ENCODE results near the gene GANAB. TPM values are rescaled to one million over a fixed set of nuclear protein-coding genes. Genes with fewer than 3 reads are reported as not detected.

Gene GANAB
- total and polyA plus RNA-seq, 2 of the 13 experiments (the other 11 are each of a cell fraction or from before 2014, with no cell fraction given): 99.5 to 234 TPM

DNA sequence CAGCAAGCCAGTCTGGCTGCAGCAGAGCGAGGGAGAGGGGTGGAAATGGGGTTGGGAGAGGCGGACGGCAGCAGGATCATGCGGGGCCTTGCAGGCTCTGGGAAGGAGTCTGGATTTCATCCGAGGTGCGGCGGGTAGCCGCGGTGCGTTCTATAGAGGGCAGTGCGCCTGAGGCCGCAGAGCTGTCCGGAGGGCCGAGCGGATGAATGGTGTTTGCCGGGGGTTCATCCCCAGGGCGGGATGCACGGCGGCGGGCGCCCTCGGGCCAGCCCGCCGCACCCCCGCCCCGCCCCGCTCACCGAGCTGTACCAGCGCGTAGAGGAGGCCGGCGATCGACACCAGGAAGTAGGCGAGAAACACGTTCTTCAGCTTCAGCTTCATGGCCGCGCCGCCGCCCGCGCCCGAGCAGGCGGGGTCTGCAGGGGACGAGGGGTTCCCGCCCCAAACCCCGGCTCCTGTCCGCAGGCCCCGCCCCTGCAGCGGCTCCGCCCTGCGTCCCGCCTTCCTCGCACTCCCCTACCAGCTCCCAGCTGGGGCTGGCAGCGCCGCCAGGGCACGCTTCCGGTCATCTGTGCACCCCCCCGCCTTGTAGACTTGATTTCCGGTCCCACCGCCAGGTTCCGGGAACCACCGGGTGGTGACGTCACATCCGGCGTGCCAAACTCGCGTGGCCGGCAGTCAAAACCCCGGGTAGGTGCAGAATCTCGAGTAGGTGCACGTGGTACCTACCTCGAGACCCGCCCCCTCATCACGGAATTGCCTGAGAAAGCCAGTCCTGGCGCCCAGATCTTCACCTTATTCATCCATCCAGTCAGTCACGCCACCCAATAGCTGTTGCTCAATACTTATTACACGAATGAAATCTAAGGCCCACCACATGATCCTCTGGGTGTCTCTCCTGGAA, 24.6 kb downstream of the GANAB start, which contains the start of gene B3GAT3:
Gene B3GAT3 (minus strand): TSS at position 420 of the 904 bp plus-strand sequence. CDS start 39 bp downstream, at position 381.
- ChIA-PET POLR2A (interaction anchor here (0.7 to 4.5 kb wide), 28 partner anchors 10 to 234 kb away, joined by 3 to 80 read pairs (median 6); partner anchors contain the start of genes C11orf98, CSKMT, EEF1G and EML3), CTCF (ENCODE audit: low intra/inter-chr PET ratio, low total read pairs) (interaction anchor here (1.9 kb wide), 1 partner anchor 9 kb away, joined by 6 read pairs; the partner anchor contains the start of genes EML3 and ROM1)
- Histone ChIP-seq H3K36me3 (replicated peaks in 1 of 2; ENCODE audit: control insufficient read depth in 1 of 2, insufficient read depth in 2 of 2, low read length in 2 of 2) (peaks cover 11 to 19% of the 10 kb centered on the region in 2 experiments), H3K79me2 (ENCODE audit: insufficient read depth, low read length) (peaks cover 4% of the 10 kb centered on the region), H3K4me1 (ENCODE audit: insufficient read depth, low read length) (peaks cover 21% of the 10 kb centered on the region), H3K4me3 (replicated peaks in 1 of 3; ENCODE audit: insufficient read depth in 1 of 3, low read depth in 2 of 3, low read length in 3 of 3) (peak within 1 kb of the TSS; percentile 74 to 90 (median 81)), H2AFZ (ENCODE audit: low read length) (no peak within 1 kb of the TSS), H4K20me1 (ENCODE audit: insufficient read depth, low read length) (no peaks in the 10 kb centered on the region), H3K27ac (ENCODE audit: extremely low read length, insufficient read depth, low read length) (peak within 1 kb of the TSS; percentile 72), H3K4me2 (ENCODE audit: low read depth, low read length) (peak within 1 kb of the TSS; percentile 93), H3K9me3 (ENCODE audit: low read length) (no peaks in the 10 kb centered on the region), H3K27me3 (ENCODE audit: control insufficient read depth in 1 of 2, insufficient read depth in 2 of 2, low read length in 2 of 2) (no peaks in the 10 kb centered on the region; a peak in 1 of 5 replicates), H3K9ac (ENCODE audit: insufficient read depth, low read depth, low read length) (peak within 1 kb of the TSS; percentile 83)
- peak; percentile 95 for ATAC-seq
- 7% methylated on average over 18 of the region's 77 CpGs for WGBS (ENCODE audit: low lambda C conversion rate)
- in situ Hi-C loops (cut with HindIII; ENCODE audit: extremely low pct_ligation_motif_present, low pct_unique_long_range_greater_than_20kb) (no loop called here), intact Hi-C loops (cut with micrococcal nuclease; ENCODE audit: unreplicated experiment) (no loop called here)
- DNase-seq (ENCODE audit: low spot score): peak; percentile 95
- FAIRE-seq: peak; percentile 89
- no TSS peak for BruUV-seq (replicated peaks)
- TF ChIP-seq NFKBIZ (CRISPR knock-in tag; IDR thresholded peaks at IDR 0.05): peak; percentile 85; the same call in 1 of the 2 replicates
- no peak for TF ChIP-seq BRD4 (CRISPR knock-in tag; IDR thresholded peaks at IDR 0.05)
- TF ChIP-seq TMF1 (CRISPR knock-in tag; IDR thresholded peaks at IDR 0.05; ENCODE audit: low read depth): 0 out of 2 replicates have a peak, but pooled peaks have one; percentile 66
- peak; percentile 94 for TF ChIP-seq ZNF891 (CRISPR knock-in tag; IDR thresholded peaks at IDR 0.05)
- peak; percentile 58 for TF ChIP-seq SRSF1 (optimal IDR thresholded peaks at IDR 0.05; ENCODE audit: low read depth, low read length)
- TF ChIP-seq, protein P1, sequence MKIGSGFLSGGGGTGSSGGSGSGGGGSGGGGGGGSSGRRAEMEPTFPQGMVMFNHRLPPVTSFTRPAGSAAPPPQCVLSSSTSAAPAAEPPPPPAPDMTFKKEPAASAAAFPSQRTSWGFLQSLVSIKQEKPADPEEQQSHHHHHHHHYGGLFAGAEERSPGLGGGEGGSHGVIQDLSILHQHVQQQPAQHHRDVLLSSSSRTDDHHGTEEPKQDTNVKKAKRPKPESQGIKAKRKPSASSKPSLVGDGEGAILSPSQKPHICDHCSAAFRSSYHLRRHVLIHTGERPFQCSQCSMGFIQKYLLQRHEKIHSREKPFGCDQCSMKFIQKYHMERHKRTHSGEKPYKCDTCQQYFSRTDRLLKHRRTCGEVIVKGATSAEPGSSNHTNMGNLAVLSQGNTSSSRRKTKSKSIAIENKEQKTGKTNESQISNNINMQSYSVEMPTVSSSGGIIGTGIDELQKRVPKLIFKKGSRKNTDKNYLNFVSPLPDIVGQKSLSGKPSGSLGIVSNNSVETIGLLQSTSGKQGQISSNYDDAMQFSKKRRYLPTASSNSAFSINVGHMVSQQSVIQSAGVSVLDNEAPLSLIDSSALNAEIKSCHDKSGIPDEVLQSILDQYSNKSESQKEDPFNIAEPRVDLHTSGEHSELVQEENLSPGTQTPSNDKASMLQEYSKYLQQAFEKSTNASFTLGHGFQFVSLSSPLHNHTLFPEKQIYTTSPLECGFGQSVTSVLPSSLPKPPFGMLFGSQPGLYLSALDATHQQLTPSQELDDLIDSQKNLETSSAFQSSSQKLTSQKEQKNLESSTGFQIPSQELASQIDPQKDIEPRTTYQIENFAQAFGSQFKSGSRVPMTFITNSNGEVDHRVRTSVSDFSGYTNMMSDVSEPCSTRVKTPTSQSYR (CRISPR knock-in tag; IDR thresholded peaks at IDR 0.05; ENCODE audit: borderline replicate concordance): peak; percentile 11; the same call in 1 of the 2 replicates
- no peak for TF ChIP-seq PLRG1 (conservative IDR thresholded peaks at IDR 0.05)
- peak; percentile 95; the same call in 1 of the 2 replicates for TF ChIP-seq NR0B2 (CRISPR knock-in tag; IDR thresholded peaks at IDR 0.05)
- peak; percentile 32; the same call in 1 of the 2 replicates for TF ChIP-seq ZNF280B (CRISPR knock-in tag; IDR thresholded peaks at IDR 0.05; ENCODE audit: borderline replicate concordance)
- 0 out of 2 replicates have a peak, but pooled peaks have one; percentile 23 for TF ChIP-seq ZKSCAN1 (IDR thresholded peaks at IDR 0.05; ENCODE audit: low read length)
- 0 out of 2 replicates have a peak, but pooled peaks have one; percentile 33 for TF ChIP-seq SMYD3 (CRISPR knock-in tag; IDR thresholded peaks at IDR 0.05)
- TF ChIP-seq ZNF749 (CRISPR knock-in tag; IDR thresholded peaks at IDR 0.05; ENCODE audit: borderline replicate concordance): peak; percentile 86
- TF ChIP-seq HNF1B (CRISPR knock-in tag; IDR thresholded peaks at IDR 0.05): peak; percentile 90
- TF ChIP-seq ZBTB1 (CRISPR knock-in tag; IDR thresholded peaks at IDR 0.05; ENCODE audit: borderline replicate concordance): no peak
- TF ChIP-seq ZMYM3 (CRISPR knock-in tag; IDR thresholded peaks at IDR 0.05): 0 out of 2 replicates have a peak, but pooled peaks have one; percentile 14
- TF ChIP-seq ZNF589 (CRISPR knock-in tag; conservative IDR thresholded peaks at IDR 0.05): peak; percentile 88; the same call in 1 of the 2 replicates
